ENCODE data around the gene JOSD1.
A peak's percentile ranks its signal among the peaks of the same experiment; 100 is the strongest.

Gene JOSD1

GRCh38 chr22:38717244-38717643 lies 16.5 kb upstream of the JOSD1 start:
- Histone ChIP-seq H3K9me3 (no peaks in the 10 kb centered on the region), H3K4me3 (no peak overlapping the region), H3K9ac (no peak overlapping the region), H4K20me1 (peaks cover 83% of the 10 kb centered on the region), H3K27me3 (no peaks in the 10 kb centered on the region), H3K27ac (no peak overlapping the region), H3K4me2 (no peak overlapping the region), H3K36me3 (peaks cover 87% of the 10 kb centered on the region), H3K4me1 (0 out of 2 replicates have a peak, but pooled peaks cover 12% of the 10 kb centered on the region)
- no peak for TF ChIP-seq Cebpa-rat (IDR thresholded peaks at IDR 0.05)

GRCh38 chr22:38716826-38717225 lies 16.1 kb upstream of the JOSD1 start:
- Histone ChIP-seq H3K4me3 (no peak overlapping the region), H3K4me2 (no peak overlapping the region), H3K36me3 (peaks cover 89% of the 10 kb centered on the region), H3K9ac (no peak overlapping the region), H3K27ac (no peak overlapping the region), H3K4me1 (0 out of 2 replicates have a peak, but pooled peaks cover 13% of the 10 kb centered on the region), H3K27me3 (no peaks in the 10 kb centered on the region), H3K9me3 (no peaks in the 10 kb centered on the region), H4K20me1 (peaks cover 88% of the 10 kb centered on the region)
- no peak for TF ChIP-seq Cebpa-rat (IDR thresholded peaks at IDR 0.05)

GRCh38 chr22:38716271-38716670 lies 15.5 kb upstream of the JOSD1 start:
- Histone ChIP-seq H3K36me3 (peaks cover 89% of the 10 kb centered on the region), H4K20me1 (peaks cover 88% of the 10 kb centered on the region), H3K9ac (no peak overlapping the region), H3K27me3 (no peaks in the 10 kb centered on the region), H3K27ac (no peak overlapping the region), H3K4me2 (no peak overlapping the region), H3K4me3 (no peak overlapping the region), H3K9me3 (no peaks in the 10 kb centered on the region), H3K4me1 (0 out of 2 replicates have a peak, but pooled peaks cover 13% of the 10 kb centered on the region)
- TF ChIP-seq Cebpa-rat (IDR thresholded peaks at IDR 0.05) = no peak

GRCh38 chr22:38715852-38716251 lies 15.1 kb upstream of the JOSD1 start:
- Histone ChIP-seq H3K4me1 (0 out of 2 replicates have a peak, but pooled peaks cover 13% of the 10 kb centered on the region), H3K4me3 (no peak overlapping the region), H3K27ac (no peak overlapping the region), H3K9ac (no peak overlapping the region), H3K27me3 (no peaks in the 10 kb centered on the region), H3K9me3 (no peaks in the 10 kb centered on the region), H3K4me2 (no peak overlapping the region), H3K36me3 (peaks cover 88% of the 10 kb centered on the region), H4K20me1 (peaks cover 91% of the 10 kb centered on the region)
- TF ChIP-seq Cebpa-rat (IDR thresholded peaks at IDR 0.05) = no peak

- H3K9me3 ChIP-seq = no peaks in the 10 kb centered on the region
- no peak overlapping the region for H3K9ac ChIP-seq
- peaks cover 96% of the 10 kb centered on the region for H4K20me1 ChIP-seq
- peaks cover 88% of the 10 kb centered on the region for H3K36me3 ChIP-seq
- 0 out of 2 replicates have a peak, but pooled peaks cover 13% of the 10 kb centered on the region for H3K4me1 ChIP-seq
- no peak overlapping the region for H3K4me3 ChIP-seq
- no peak overlapping the region for H3K27ac ChIP-seq
- no peak for TF ChIP-seq Cebpa-rat (IDR thresholded peaks at IDR 0.05)
- H3K4me2 ChIP-seq = no peak overlapping the region
- no peaks in the 10 kb centered on the region for H3K27me3 ChIP-seq
Observed at GRCh38 chr22:38715176-38715764, 14.5 kb upstream of the JOSD1 start.

GRCh38 chr22:38713921-38714320 lies 13.2 kb upstream of the JOSD1 start:
- no peak overlapping the region for H3K4me3 ChIP-seq
- no peak overlapping the region for H3K9ac ChIP-seq
- TF ChIP-seq Cebpa-rat (IDR thresholded peaks at IDR 0.05) = no peak
- H3K27me3 ChIP-seq = no peaks in the 10 kb centered on the region
- peaks cover 100% of the 10 kb centered on the region for H4K20me1 ChIP-seq
- peaks cover 24% of the 10 kb centered on the region for H3K4me1 ChIP-seq
- H3K36me3 ChIP-seq = peaks cover 86% of the 10 kb centered on the region
- no peaks in the 10 kb centered on the region for H3K9me3 ChIP-seq
- no peak overlapping the region for H3K4me2 ChIP-seq
- H3K27ac ChIP-seq = no peak overlapping the region

GRCh38 chr22:38712486-38713207 lies 11.9 kb upstream of the JOSD1 start:
- Histone ChIP-seq H4K20me1 (peaks cover 100% of the 10 kb centered on the region), H3K9ac (no peak overlapping the region), H3K9me3 (no peaks in the 10 kb centered on the region), H3K27me3 (no peaks in the 10 kb centered on the region), H3K36me3 (peaks cover 74% of the 10 kb centered on the region), H3K27ac (no peak overlapping the region), H3K4me3 (no peak overlapping the region), H3K4me2 (no peak overlapping the region), H3K4me1 (peaks cover 37% of the 10 kb centered on the region)
- no peak for TF ChIP-seq Cebpa-rat (IDR thresholded peaks at IDR 0.05)

GRCh38 chr22:38710866-38711265 lies 10.1 kb upstream of the JOSD1 start:
- Histone ChIP-seq H4K20me1 (peaks cover 100% of the 10 kb centered on the region), H3K4me2 (no peak overlapping the region), H3K36me3 (peaks cover 56% of the 10 kb centered on the region), H3K27ac (no peak overlapping the region), H3K9ac (no peak overlapping the region), H3K4me3 (no peak overlapping the region), H3K4me1 (peaks cover 47% of the 10 kb centered on the region), H3K9me3 (no peaks in the 10 kb centered on the region), H3K27me3 (no peaks in the 10 kb centered on the region)
- no peak for TF ChIP-seq Cebpa-rat (IDR thresholded peaks at IDR 0.05)

- no peak overlapping the region for H3K9ac ChIP-seq
- H3K27ac ChIP-seq = no peak overlapping the region
- no peak overlapping the region for H3K4me2 ChIP-seq
- H3K4me1 ChIP-seq = peaks cover 47% of the 10 kb centered on the region
- no peak overlapping the region for H3K4me3 ChIP-seq
- no peaks in the 10 kb centered on the region for H3K9me3 ChIP-seq
- H3K27me3 ChIP-seq = no peaks in the 10 kb centered on the region
- H3K36me3 ChIP-seq = peaks cover 51% of the 10 kb centered on the region
- TF ChIP-seq Cebpa-rat (IDR thresholded peaks at IDR 0.05) = no peak
- H4K20me1 ChIP-seq = peaks cover 95% of the 10 kb centered on the region
Observed at GRCh38 chr22:38710351-38710750, 9.6 kb upstream of the JOSD1 start.

- no peaks in the 10 kb centered on the region for H3K27me3 ChIP-seq
- H3K36me3 ChIP-seq = peaks cover 42% of the 10 kb centered on the region
- peaks cover 56% of the 10 kb centered on the region for H3K4me1 ChIP-seq
- no peaks in the 10 kb centered on the region for H3K9me3 ChIP-seq
- H3K4me3 ChIP-seq = no peak overlapping the region
- peaks cover 84% of the 10 kb centered on the region for H4K20me1 ChIP-seq
- no peak for TF ChIP-seq Cebpa-rat (IDR thresholded peaks at IDR 0.05)
- no peak overlapping the region; the same call in 1 of the 2 replicates for H3K9ac ChIP-seq
- H3K27ac ChIP-seq = no peak overlapping the region
- peak overlapping the region; percentile 99 for H3K4me2 ChIP-seq
Observed at GRCh38 chr22:38709306-38709705, 8.6 kb upstream of the JOSD1 start.

Data from BLaER1 (cell line).